ENCODE results near the gene OR2B2. TPM values are rescaled to one million over a fixed set of nuclear protein-coding genes. Genes with fewer than 3 reads are reported as not detected.
"Not testable (repeated sequence)": the region's sequence is repeated elsewhere in the genome, so short reads cannot be mapped to it uniquely, and the experiment has no call there.

Gene OR2B2
- total and polyA plus RNA-seq, 4 donors: not detected

DNA sequence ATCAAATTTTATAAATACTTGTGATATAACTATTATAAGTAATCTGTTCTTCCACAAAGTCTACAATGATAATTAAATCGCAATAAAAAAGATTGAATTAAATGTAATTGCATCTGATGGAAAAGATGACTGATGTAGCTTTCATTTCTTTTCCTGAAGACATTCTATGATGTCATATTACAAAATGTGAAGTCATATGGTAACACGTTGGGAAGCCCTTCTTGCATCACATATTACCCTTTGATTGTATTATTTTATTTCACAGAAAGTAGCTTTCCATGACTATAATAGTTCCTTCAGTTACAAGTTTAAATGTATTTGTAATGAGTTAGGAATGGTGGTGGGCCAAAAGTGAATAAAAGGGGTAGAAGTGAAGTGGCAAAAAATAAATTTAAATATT is 19.0 kb upstream of the OR2B2 start:
- WGBS, 2 donors: 84 to 85% methylated on average over 2 of the region's 2 CpGs
- no peak overlapping the region for H3K9ac ChIP-seq (ENCODE audit: insufficient read depth in 1 of 2, low read length in 2 of 2)
- no peak for ATAC-seq (ENCODE audit: insufficient read depth, low FRiP score)
- H3K9me3 ChIP-seq (ENCODE audit: control insufficient read depth in 4 of 4, insufficient read depth in 3 of 4, low read length in 3 of 4): peaks cover 0 to 5% (median 0%) of the 10 kb centered on the region in 4 donors
- H3K4me3 ChIP-seq: no peak overlapping the region
- H3K4me1 ChIP-seq (ENCODE audit: control insufficient read depth in 5 of 5, insufficient read depth in 5 of 5, low read length in 5 of 5): no peaks in the 10 kb centered on the region
- no peak overlapping the region for H3K27ac ChIP-seq (ENCODE audit: low read depth in 1 of 2, low read length in 1 of 2)
- TF ChIP-seq, protein P1, sequence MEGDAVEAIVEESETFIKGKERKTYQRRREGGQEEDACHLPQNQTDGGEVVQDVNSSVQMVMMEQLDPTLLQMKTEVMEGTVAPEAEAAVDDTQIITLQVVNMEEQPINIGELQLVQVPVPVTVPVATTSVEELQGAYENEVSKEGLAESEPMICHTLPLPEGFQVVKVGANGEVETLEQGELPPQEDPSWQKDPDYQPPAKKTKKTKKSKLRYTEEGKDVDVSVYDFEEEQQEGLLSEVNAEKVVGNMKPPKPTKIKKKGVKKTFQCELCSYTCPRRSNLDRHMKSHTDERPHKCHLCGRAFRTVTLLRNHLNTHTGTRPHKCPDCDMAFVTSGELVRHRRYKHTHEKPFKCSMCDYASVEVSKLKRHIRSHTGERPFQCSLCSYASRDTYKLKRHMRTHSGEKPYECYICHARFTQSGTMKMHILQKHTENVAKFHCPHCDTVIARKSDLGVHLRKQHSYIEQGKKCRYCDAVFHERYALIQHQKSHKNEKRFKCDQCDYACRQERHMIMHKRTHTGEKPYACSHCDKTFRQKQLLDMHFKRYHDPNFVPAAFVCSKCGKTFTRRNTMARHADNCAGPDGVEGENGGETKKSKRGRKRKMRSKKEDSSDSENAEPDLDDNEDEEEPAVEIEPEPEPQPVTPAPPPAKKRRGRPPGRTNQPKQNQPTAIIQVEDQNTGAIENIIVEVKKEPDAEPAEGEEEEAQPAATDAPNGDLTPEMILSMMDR (IDR thresholded peaks at IDR 0.05; ENCODE audit: control extremely low read depth, extremely low read depth): no peak
- no peaks in the 10 kb centered on the region for H3K27me3 ChIP-seq (ENCODE audit: control insufficient read depth in 3 of 3, insufficient read depth in 3 of 3, low read length in 2 of 3)
- no peak for DNase-seq
- no peaks in the 10 kb centered on the region for H3K36me3 ChIP-seq (ENCODE audit: control insufficient read depth in 4 of 4, insufficient read depth in 4 of 4, low read length in 4 of 4)

DNA sequence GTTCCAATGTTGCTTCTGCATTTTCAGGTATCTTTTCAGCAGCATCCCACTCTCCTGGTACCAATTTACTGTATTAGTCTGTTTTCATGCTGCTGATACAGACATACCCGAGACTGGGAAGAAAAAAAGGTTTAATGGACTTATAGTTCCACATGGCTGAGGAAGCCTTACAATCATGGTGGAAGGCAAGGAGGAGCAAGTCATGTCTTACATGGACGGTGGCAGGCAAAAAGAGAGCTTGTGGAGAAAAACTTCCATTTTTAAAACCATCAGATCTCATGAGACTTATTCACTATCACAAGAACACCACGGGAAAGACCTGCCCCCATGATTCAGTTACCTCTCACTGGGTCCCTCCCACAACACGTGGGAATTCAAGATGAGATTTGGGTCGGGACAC is 17.7 kb upstream of the OR2B2 start:
- H3K4me3 ChIP-seq; H3K9ac ChIP-seq (ENCODE audit: insufficient read depth in 1 of 2, low read length in 2 of 2); DNase-seq; H3K27me3 ChIP-seq (ENCODE audit: control insufficient read depth in 3 of 3, insufficient read depth in 3 of 3, low read length in 2 of 3); H3K27ac ChIP-seq (ENCODE audit: low read depth in 1 of 2, low read length in 1 of 2); ATAC-seq (ENCODE audit: insufficient read depth, low FRiP score); H3K36me3 ChIP-seq (ENCODE audit: control insufficient read depth in 4 of 4, insufficient read depth in 4 of 4, low read length in 4 of 4); H3K9me3 ChIP-seq (ENCODE audit: control insufficient read depth in 4 of 4, insufficient read depth in 3 of 4, low read length in 3 of 4); H3K4me1 ChIP-seq (ENCODE audit: control insufficient read depth in 5 of 5, insufficient read depth in 5 of 5, low read length in 5 of 5): not testable (repeated sequence)
- 79 to 85% methylated on average over 5 of the region's 5 CpGs for WGBS, 2 donors

DNA sequence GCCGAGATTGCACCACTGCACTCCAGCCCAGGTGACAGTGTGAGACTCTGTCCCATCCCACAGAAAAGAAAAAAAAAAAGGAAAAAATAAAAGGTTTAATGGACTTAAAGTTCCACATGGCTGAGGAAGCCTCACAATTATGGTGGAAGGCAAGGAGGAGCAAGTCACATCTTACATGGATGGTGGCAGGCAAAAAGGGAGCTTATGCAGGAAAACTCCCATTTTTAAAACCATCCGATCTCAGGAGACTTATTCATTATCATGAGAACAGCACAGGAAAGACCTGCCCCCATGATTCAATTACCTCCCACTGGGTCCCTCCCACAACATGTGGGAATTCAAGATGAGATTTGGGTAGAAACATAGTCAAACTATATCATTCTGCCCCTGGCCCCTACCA is 15.8 kb upstream of the OR2B2 start:
- DNase-seq; H3K4me3 ChIP-seq; H3K27ac ChIP-seq (ENCODE audit: low read depth in 1 of 2, low read length in 1 of 2); H3K36me3 ChIP-seq (ENCODE audit: control insufficient read depth in 4 of 4, insufficient read depth in 4 of 4, low read length in 4 of 4); H3K9me3 ChIP-seq (ENCODE audit: control insufficient read depth in 4 of 4, insufficient read depth in 3 of 4, low read length in 3 of 4); H3K27me3 ChIP-seq (ENCODE audit: control insufficient read depth in 3 of 3, insufficient read depth in 3 of 3, low read length in 2 of 3); H3K9ac ChIP-seq (ENCODE audit: insufficient read depth in 1 of 2, low read length in 2 of 2); ATAC-seq (ENCODE audit: insufficient read depth, low FRiP score); H3K4me1 ChIP-seq (ENCODE audit: control insufficient read depth in 5 of 5, insufficient read depth in 5 of 5, low read length in 5 of 5): not testable (repeated sequence)
- WGBS, 2 donors: 93 to 100% methylated on average over 2 of the region's 2 CpGs

DNA sequence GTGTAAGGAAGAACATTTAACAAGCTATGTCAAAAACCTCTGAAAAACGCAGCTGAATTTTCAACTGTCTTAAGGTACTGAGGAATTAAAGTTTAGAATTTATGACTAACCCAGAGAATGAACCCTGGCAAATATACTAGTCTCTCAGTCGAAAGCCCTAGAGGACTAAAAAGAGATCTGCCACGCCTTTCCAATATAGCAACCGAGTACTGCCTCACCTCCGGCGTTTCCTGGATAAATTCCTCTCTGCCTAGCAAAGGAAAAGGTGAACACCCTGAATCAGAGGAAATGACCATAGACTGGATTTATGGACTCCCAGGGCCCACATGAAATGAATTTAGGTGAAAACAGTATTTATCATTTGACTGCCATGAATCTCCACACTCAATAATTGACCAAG is 12.0 kb upstream of the OR2B2 start:
- Histone ChIP-seq H3K4me3 (no peak overlapping the region), H3K9ac (ENCODE audit: insufficient read depth in 1 of 2, low read length in 2 of 2) (no peak overlapping the region), H3K27ac (ENCODE audit: low read depth in 1 of 2, low read length in 1 of 2) (no peak overlapping the region), H3K9me3 (ENCODE audit: control insufficient read depth in 4 of 4, insufficient read depth in 3 of 4, low read length in 3 of 4) (peaks cover 0 to 4% (median 0%) of the 10 kb centered on the region in 4 donors), H3K27me3 (ENCODE audit: control insufficient read depth in 3 of 3, insufficient read depth in 3 of 3, low read length in 2 of 3) (peaks cover 0 to 7% (median 4%) of the 10 kb centered on the region in 3 donors), H3K4me1 (ENCODE audit: control insufficient read depth in 5 of 5, insufficient read depth in 5 of 5, low read length in 5 of 5) (no peaks in the 10 kb centered on the region), H3K36me3 (ENCODE audit: control insufficient read depth in 4 of 4, insufficient read depth in 4 of 4, low read length in 4 of 4) (no peaks in the 10 kb centered on the region)
- WGBS, 2 donors: 81 to 87% methylated on average over 6 of the region's 6 CpGs
- TF ChIP-seq, protein P1 (IDR thresholded peaks at IDR 0.05; ENCODE audit: control extremely low read depth, extremely low read depth): no peak
- DNase-seq (no peak), ATAC-seq (ENCODE audit: insufficient read depth, low FRiP score) (no peak)

DNA sequence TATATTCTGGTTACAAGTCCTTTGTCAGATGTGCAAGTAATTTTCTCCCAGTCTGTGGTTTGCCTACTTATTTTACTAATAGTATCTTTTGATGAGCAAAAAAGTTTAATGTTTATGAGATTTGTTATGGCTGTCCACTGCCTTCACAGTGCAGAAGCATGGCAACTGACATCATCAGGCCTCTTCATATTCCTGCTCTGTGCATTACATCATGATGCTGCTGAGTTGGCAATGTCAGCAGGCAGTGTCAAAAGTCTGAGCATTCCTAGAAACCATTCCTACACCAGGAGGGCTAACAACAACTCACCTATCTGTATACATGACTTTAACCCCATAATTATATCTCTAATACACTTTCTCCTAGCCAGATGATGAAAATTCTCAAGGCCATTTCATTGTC is 10.8 kb upstream of the OR2B2 start:
- Histone ChIP-seq H3K27ac (ENCODE audit: low read depth in 1 of 2, low read length in 1 of 2) (no peak overlapping the region), H3K9ac (ENCODE audit: insufficient read depth in 1 of 2, low read length in 2 of 2) (no peak overlapping the region), H3K27me3 (ENCODE audit: control insufficient read depth in 3 of 3, insufficient read depth in 3 of 3, low read length in 2 of 3) (peaks cover 0 to 7% (median 7%) of the 10 kb centered on the region in 3 donors), H3K36me3 (ENCODE audit: control insufficient read depth in 4 of 4, insufficient read depth in 4 of 4, low read length in 4 of 4) (no peaks in the 10 kb centered on the region), H3K9me3 (ENCODE audit: control insufficient read depth in 4 of 4, insufficient read depth in 3 of 4, low read length in 3 of 4) (no peaks in the 10 kb centered on the region), H3K4me1 (ENCODE audit: control insufficient read depth in 5 of 5, insufficient read depth in 5 of 5, low read length in 5 of 5) (no peaks in the 10 kb centered on the region), H3K4me3 (no peak overlapping the region)
- TF ChIP-seq, protein P1 (IDR thresholded peaks at IDR 0.05; ENCODE audit: control extremely low read depth, extremely low read depth): no peak
- DNase-seq (no peak), ATAC-seq (ENCODE audit: insufficient read depth, low FRiP score) (no peak)
